GM12891 (cell line): ENCODE data around the gene PIR.

ENCODE experiments used
- POLR2A ChIP-seq: IDR thresholded peaks from 2 replicates; pipeline ENCODE4 v1.6.1; 2011; ENCODE audit warnings: low read depth, low read length, control low read depth
- POLR2AphosphoS5 ChIP-seq: IDR thresholded peaks from 2 replicates; pipeline ENCODE4 v1.6.1; 2011; ENCODE audit warnings: low read depth, low read length, control low read depth
- SPI1 ChIP-seq: IDR thresholded peaks from 2 replicates; pipeline ENCODE4 v1.6.1; 2011; ENCODE audit warnings: low read depth, low read length, control low read depth

GRCh38 chrX:15505101-15505500, 12.0 kb upstream of the PIR start:
- TF ChIP-seq SPI1 (no peak), POLR2AphosphoS5 (no peak), POLR2A (no peak)
